ENCODE results near the gene PRKCE. TPM values are rescaled to one million over a fixed set of nuclear protein-coding genes. Genes with fewer than 3 reads are reported as not detected.

Gene PRKCE
- total and polyA plus RNA-seq, 11 donors: 4.1 to 22.3 (median 16.2) TPM

DNA sequence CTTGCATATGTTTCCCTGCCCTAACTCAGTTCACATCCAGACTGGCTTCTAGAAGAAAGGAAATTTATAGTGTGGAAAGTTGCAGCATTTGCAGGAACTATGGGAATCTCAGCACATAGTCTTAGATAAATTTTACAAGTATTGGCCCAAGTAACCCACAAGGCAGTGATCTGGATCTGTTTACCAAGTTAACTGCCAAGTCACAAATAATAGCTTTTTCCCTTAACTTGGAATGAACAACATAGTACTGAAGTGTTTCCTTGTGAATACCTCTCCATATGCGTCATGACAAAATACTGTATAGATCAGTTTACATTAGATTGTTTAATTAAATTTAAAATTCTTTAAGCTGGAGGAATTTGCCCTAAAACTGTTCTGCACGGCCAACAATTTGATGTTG lies 390.0 kb downstream of the PRKCE start:
- no peak for DNase-seq
- WGBS, 4 donors: 87 to 89% (median 88%) methylated on average over 2 of the region's 2 CpGs
- Histone ChIP-seq H3K36me3 (no peaks in the 10 kb centered on the region), H3K4me1 (peaks cover 0 to 31% (median 16%) of the 10 kb centered on the region in 12 donors), H3K27me3 (no peaks in the 10 kb centered on the region), H3K9me3 (no peaks in the 10 kb centered on the region), H3K4me3 (no peak overlapping the region), H3K27ac (no peak overlapping the region)
- no peak for ATAC-seq
- no peak for TF ChIP-seq POLR2A (IDR thresholded peaks at IDR 0.05)
- TF ChIP-seq CTCF (IDR thresholded peaks at IDR 0.05): no peak
- intact Hi-C loops (cut with DNase I): no loop called here

DNA sequence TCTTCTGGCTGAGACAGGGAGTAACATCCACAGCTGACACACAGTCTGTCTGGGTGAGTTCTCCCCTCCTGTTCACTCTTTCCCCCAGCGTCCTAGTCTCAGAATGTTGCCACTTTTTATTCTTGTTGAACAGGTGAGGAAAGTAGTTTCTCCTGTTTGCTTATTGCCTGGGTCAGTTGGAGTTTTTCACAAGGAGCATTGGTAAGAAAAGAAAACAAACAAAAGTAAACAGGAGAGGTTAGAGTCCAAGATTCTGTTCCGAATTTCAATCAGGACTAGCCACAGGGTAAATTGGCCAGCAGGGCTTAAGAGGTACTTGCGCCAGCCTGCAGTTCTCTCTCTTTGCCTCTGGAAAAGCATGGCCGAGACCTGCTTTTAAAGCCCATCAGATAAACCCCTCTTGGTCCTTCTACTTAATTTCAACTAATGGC lies 390.7 kb downstream of the PRKCE start:
- intact Hi-C loops (cut with DNase I): no loop called here
- DNase-seq (no peak), ATAC-seq (no peak)
- 91 to 97% (median 94%) methylated on average over 4 of the region's 4 CpGs for WGBS, 4 donors
- H3K27ac ChIP-seq: no peak overlapping the region
- TF ChIP-seq CTCF (IDR thresholded peaks at IDR 0.05) (no peak), POLR2A (IDR thresholded peaks at IDR 0.05) (no peak)
- no peaks in the 10 kb centered on the region for H3K36me3 ChIP-seq
- peaks cover 0 to 32% (median 16%) of the 10 kb centered on the region in 12 donors for H3K4me1 ChIP-seq
- H3K27me3 ChIP-seq: no peaks in the 10 kb centered on the region
- no peaks in the 10 kb centered on the region for H3K9me3 ChIP-seq
- H3K4me3 ChIP-seq: no peak overlapping the region

- Histone ChIP-seq H3K36me3 (no peaks in the 10 kb centered on the region), H3K4me1 (peaks cover 0 to 31% (median 15%) of the 10 kb centered on the region in 12 donors), H3K27me3 (no peaks in the 10 kb centered on the region), H3K27ac (no peak overlapping the region), H3K9me3 (no peaks in the 10 kb centered on the region), H3K4me3 (no peak overlapping the region)
- TF ChIP-seq POLR2A (IDR thresholded peaks at IDR 0.05): no peak
- no peak for TF ChIP-seq CTCF (IDR thresholded peaks at IDR 0.05)
- DNase-seq (no peak), ATAC-seq (no peak)
- intact Hi-C loops (cut with DNase I): no loop called here
- 90 to 94% (median 91%) methylated on average over 3 of the region's 3 CpGs for WGBS, 4 donors
These were observed 391.2 kb downstream of the PRKCE start for GRCh38 chr2:46042711-46043110.

GRCh38 chr2:46045888-46046287 lies 394.4 kb downstream of the PRKCE start:
- Histone ChIP-seq H3K27ac (peak overlapping the region in 2 of 12 donors; percentile 4 to 27), H3K4me3 (no peak overlapping the region), H3K36me3 (no peaks in the 10 kb centered on the region), H3K4me1 (peaks cover 0 to 12% (median 3%) of the 10 kb centered on the region in 12 donors), H3K27me3 (no peaks in the 10 kb centered on the region), H3K9me3 (no peaks in the 10 kb centered on the region)
- no peak for DNase-seq
- peak in 1 of 4 donors; percentile 34 for ATAC-seq
- intact Hi-C loops (cut with DNase I): no loop called here
- TF ChIP-seq CTCF (IDR thresholded peaks at IDR 0.05) (no peak), POLR2A (IDR thresholded peaks at IDR 0.05) (no peak)
